Adrenal gland (tissue), 12 donors: ENCODE results near the gene SLC50A1. TPM values are rescaled to one million over a fixed set of nuclear protein-coding genes. Genes with fewer than 3 reads are reported as not detected.

Source experiments
- DNase-seq, 7 donors: peaks; one replicate each; pipeline ENCODE4 v3.0.0-alpha.2; 2019 to 2020
- H3K27ac ChIP-seq, 5 donors: fragments of 200-600 bp; sonication (generic) in 4 of 5; 1 replicate in 3 of 5; 2 replicates in 2 of 5; pipeline versions ENCODE4 v1.5.1 to v1.8.0; 2016 to 2020; ENCODE audit warnings: mild to moderate bottlenecking in 1 of 5
- H3K27me3 ChIP-seq: fragments of 200-600 bp; 2 replicates; pipeline ENCODE4 v1.8.0; 2021
- H3K36me3 ChIP-seq, 2 donors: fragments of 200-600 bp; replicated peaks in 1 of 2; 1 replicate in 1 of 2; 2 replicates in 1 of 2; pipeline versions ENCODE4 v1.5.1 to v1.8.0; 2018 to 2022
- H3K4me1 ChIP-seq, 2 donors: fragments of 200-600 bp; replicated peaks in 1 of 2; 1 replicate in 1 of 2; 2 replicates in 1 of 2; pipeline versions ENCODE4 v1.5.1 to v1.8.0; 2018 to 2021
- H3K4me3 ChIP-seq, 4 donors: fragments of 200-600 bp; sonication (generic) in 3 of 4; one replicate each; pipeline ENCODE4 v1.5.1; 2016 to 2018
- H3K9me3 ChIP-seq, 3 donors: fragments of 200-600 bp; sonication (generic) in 1 of 3; replicated peaks in 1 of 3; 1 replicate in 2 of 3; 2 replicates in 1 of 3; pipeline versions ENCODE4 v1.5.1 to v1.8.0; 2016 to 2021
- POLR2A ChIP-seq, 2 donors: fragments of 450-650 bp; IDR thresholded peaks; one replicate each; pipeline ENCODE4 v1.6.1; 2017; ENCODE audit warnings: antibody characterized with exemption in 2 of 2, mild to moderate bottlenecking in 2 of 2, moderate library complexity in 1 of 2
- WGBS, 4 donors: extraction: QIAGEN DNeasy Blood & Tissue Kit in 2 of 4; methylation state at CpG; one replicate each; pipeline versions ENCODE4 v1.1.5 to v1.1.7; 2013 to 2017; 5-methylcytosine and 5-hydroxymethylcytosine counted together
- intact Hi-C, 2 donors: fragments of 100-400 bp; cut with DNase I; formaldehyde crosslinking; loops; one replicate each; pipeline versions ENCODE4 v1.14.1 to v1.15.0; 2022 to 2023
- polyA plus RNA-seq, 3 donors: library from polyadenylated mRNA; stranded (reverse); fragments of 200-250 nt in 2 of 3; fragments of 350-450 nt in 1 of 3; fragmentation: Illumina TruSeq in 1 of 3; extraction: RNeasy Lipid Tissue Mini Kit (QIAGEN cat#74804) in 1 of 3; gene quantifications; one replicate each; pipeline ENCODE4 v1.2.3, GENCODE V29; 2013 to 2014
- total RNA-seq, 9 donors: library from RNA; depleted of rRNA in 4 of 9; stranded (reverse); fragments of >200 nt in 4 of 9; fragments of 120-200 nt in 1 of 9; fragmentation: NEBNext Ultra II Directional in 1 of 9; extraction: Animal tissue kit (Norgen Biotek cat#: 25700) in 1 of 9; gene quantifications; one replicate each; pipeline versions ENCODE4 v1.1.0 to v1.2.4, GENCODE V29; 2013 to 2023
- TF ChIP-seq, protein P1 (sequence below), 6 experiments: fragments of 450-650 bp in 4 of 6; fragments of 200-600 bp in 2 of 6; sonication (generic) in 1 of 6; IDR thresholded peaks; 1 replicate in 5 of 6; 2 replicates in 1 of 6; pipeline versions ENCODE4 v1.5.1 to v1.8.0; 2016 to 2021; ENCODE audit warnings: antibody characterized with exemption in 6 of 6, mild to moderate bottlenecking in 2 of 6, moderate library complexity in 1 of 6
- donor health status: healthy with polysubstance abuse.
- donor health status: Bipolar disorder and iron deficiency.
- donor health status: DM: yes; HTN: yes; CAD: no.
- donor health status: DM: no; HTN: no; CAD: no.
- donor health status: DM: no; HTN: no; CAD: no.
- donor health status: DM: yes; HTN: yes; CAD: no.

The SLC50A1 gene
- total and polyA plus RNA-seq, 12 donors = 31.7 to 172 (median 53.8) TPM

DNA sequence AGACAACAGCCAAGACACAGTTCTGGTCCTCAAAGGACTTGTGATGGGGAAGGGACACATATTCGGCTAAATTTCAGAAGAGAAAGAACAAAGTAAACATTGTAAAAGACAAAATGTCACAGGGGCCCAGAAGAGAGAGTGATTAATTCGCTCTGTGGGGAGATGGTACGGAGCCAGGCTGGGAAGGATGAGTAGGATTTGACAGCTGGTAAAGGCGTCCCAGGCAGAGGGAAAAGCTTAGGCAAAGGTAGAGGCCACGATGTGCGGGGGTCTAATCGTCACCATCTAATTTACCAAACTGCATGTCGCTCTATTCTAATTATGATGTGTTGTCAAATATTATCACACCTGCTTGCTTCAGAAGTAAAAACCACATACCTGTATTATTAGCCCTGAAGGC, 25.3 kb upstream of the SLC50A1 start:
- 75 to 82% (median 79%) methylated on average over 8 of the region's 8 CpGs for WGBS, 4 donors

DNA sequence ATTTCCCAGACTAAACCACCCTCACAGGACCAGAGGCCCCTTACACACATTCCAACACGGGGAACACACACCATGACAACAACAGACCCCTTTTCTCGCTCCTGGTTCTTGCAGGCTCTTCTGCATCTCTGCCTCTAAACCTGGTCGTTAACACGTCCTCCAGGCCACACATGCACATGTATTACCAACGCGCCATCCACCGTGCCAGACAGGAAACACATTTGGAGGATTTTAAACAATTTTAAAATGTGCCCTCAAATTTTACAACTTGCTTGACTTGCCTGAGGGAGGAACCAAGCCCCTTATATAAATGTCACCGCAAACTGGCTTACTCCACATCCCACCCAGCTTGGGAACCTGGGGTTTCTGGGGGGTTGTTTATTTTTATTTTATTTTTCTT, 24.8 kb upstream of the SLC50A1 start:
- no peaks in the 10 kb centered on the region for H3K27me3 ChIP-seq
- DNase-seq = no peak
- TF ChIP-seq POLR2A (IDR thresholded peaks at IDR 0.05) = no peak
- TF ChIP-seq, protein P1, sequence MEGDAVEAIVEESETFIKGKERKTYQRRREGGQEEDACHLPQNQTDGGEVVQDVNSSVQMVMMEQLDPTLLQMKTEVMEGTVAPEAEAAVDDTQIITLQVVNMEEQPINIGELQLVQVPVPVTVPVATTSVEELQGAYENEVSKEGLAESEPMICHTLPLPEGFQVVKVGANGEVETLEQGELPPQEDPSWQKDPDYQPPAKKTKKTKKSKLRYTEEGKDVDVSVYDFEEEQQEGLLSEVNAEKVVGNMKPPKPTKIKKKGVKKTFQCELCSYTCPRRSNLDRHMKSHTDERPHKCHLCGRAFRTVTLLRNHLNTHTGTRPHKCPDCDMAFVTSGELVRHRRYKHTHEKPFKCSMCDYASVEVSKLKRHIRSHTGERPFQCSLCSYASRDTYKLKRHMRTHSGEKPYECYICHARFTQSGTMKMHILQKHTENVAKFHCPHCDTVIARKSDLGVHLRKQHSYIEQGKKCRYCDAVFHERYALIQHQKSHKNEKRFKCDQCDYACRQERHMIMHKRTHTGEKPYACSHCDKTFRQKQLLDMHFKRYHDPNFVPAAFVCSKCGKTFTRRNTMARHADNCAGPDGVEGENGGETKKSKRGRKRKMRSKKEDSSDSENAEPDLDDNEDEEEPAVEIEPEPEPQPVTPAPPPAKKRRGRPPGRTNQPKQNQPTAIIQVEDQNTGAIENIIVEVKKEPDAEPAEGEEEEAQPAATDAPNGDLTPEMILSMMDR (IDR thresholded peaks at IDR 0.05) = no peak

More for the DNA sequence above, 25.3 kb upstream of the SLC50A1 start:
- TF ChIP-seq, protein P1 (IDR thresholded peaks at IDR 0.05) = no peak
- TF ChIP-seq POLR2A (IDR thresholded peaks at IDR 0.05) = no peak
- H3K36me3 ChIP-seq = no peaks in the 10 kb centered on the region
- no peaks in the 10 kb centered on the region for H3K4me1 ChIP-seq
- H3K27me3 ChIP-seq = no peaks in the 10 kb centered on the region
- H3K27ac ChIP-seq = no peak overlapping the region
- intact Hi-C loops = no loop called here
- no peak overlapping the region for H3K4me3 ChIP-seq
- DNase-seq = no peak
- H3K9me3 ChIP-seq = no peaks in the 10 kb centered on the region

DNA sequence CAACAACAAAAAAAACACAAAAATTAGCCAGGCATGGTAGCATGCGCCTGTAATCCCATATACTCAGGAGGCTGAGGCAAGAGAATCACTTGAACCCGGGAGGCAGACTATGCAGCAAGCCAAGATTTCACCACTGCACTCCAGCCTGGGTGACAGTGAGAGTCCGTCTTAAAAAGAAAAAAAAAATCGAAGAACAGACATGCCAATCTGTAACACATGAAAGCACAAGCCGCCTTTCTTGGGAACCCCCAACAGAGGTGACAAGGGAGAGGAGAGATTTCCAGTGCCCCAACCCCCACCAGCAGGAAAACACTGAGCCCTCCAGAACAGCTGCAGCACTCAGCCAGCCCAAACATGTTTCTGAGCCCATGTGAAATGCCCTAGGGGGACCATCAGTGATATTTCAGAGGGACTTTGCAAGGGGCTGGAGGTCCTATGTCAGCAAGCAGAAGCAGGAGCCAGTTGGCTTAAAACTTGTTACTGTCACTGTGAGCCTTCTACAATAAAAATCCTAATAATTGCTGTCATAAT, 22.1 kb upstream of the SLC50A1 start:
- Histone ChIP-seq H3K27me3 (no peaks in the 10 kb centered on the region), H3K27ac (no peak overlapping the region), H3K4me1 (no peaks in the 10 kb centered on the region), H3K9me3 (no peaks in the 10 kb centered on the region), H3K4me3 (no peak overlapping the region), H3K36me3 (no peaks in the 10 kb centered on the region)
- WGBS, 4 donors = 60 to 67% (median 64%) methylated on average over 5 of the region's 5 CpGs
- intact Hi-C loops = no loop called here
- DNase-seq = no peak
- TF ChIP-seq POLR2A (IDR thresholded peaks at IDR 0.05) = no peak
- TF ChIP-seq, protein P1 (IDR thresholded peaks at IDR 0.05) = no peak

More for the DNA sequence above, 24.8 kb upstream of the SLC50A1 start:
- no peaks in the 10 kb centered on the region for H3K4me1 ChIP-seq
- no peaks in the 10 kb centered on the region for H3K9me3 ChIP-seq
- intact Hi-C loops = no loop called here
- no peak overlapping the region for H3K4me3 ChIP-seq
- H3K36me3 ChIP-seq = no peaks in the 10 kb centered on the region
- no peak overlapping the region for H3K27ac ChIP-seq
- WGBS, 4 donors = 72 to 75% (median 74%) methylated on average over 8 of the region's 8 CpGs

DNA sequence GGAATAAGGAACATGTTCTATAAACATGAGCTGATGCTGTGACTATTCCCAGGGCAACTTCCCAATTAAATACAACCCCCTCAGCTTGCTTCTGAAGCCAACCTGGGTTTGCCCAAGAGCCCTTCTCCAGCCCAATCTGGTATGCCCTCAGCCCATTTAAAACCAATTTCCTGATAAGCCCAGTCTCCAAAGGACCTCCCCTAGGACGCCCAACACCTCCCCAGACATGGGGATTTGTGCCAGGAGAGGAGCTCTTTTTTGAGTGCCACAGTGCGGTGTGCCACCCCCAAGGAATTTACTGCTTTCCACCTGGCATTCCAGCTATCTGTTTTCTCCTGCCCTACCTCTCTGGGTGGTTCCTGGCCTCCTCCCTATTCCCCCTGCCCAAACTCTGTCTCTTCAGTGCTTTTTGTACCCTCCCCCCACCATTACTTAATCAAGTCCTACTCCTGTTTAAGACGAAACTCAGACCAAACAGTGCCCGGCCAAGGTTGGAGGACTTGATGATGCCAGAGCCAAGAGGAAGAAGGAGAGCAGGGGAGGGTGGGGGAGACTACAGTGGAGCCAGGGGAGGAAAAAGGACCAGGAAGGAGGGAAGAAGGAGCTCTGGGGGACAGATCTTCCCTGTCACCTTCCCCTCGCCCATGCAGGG, 19.4 kb upstream of the SLC50A1 start:
- no peak overlapping the region for H3K4me3 ChIP-seq
- H3K27me3 ChIP-seq = no peaks in the 10 kb centered on the region
- no peaks in the 10 kb centered on the region for H3K9me3 ChIP-seq
- 56 to 70% (median 61%) methylated on average over 5 of the region's 5 CpGs for WGBS, 4 donors
- H3K36me3 ChIP-seq = no peaks in the 10 kb centered on the region
- no peaks in the 10 kb centered on the region for H3K4me1 ChIP-seq
- TF ChIP-seq, protein P1 (IDR thresholded peaks at IDR 0.05) = no peak
- no peak for TF ChIP-seq POLR2A (IDR thresholded peaks at IDR 0.05)
- intact Hi-C loops = no loop called here
- no peak overlapping the region for H3K27ac ChIP-seq
- DNase-seq = no peak
